WTC11 (cell line): ENCODE measurements around the gene SMAD3. TPM values are rescaled to one million over a fixed set of nuclear protein-coding genes. Genes with fewer than 3 reads are reported as not detected.

Source experiments
- ATAC-seq: fragments of 200-7000 bp; cut with Tn5 transposase; 2 replicates; pipeline ENCODE4 v1.10.0; 2021; ENCODE audit warnings: mild to moderate bottlenecking, moderate library complexity
- CTCF ChIA-PET: fragments of 300-600 bp; sonication (Branson Sonifier 250); formaldehyde crosslinking; loops from one replicate; lab custom pipeline; 2021; ENCODE audit warnings: antibody characterized with exemption; lab: Charles Lee
- POLR2A ChIA-PET: fragments of 350-600 bp; sonication (Branson Sonifier 250); formaldehyde crosslinking; loops from one replicate; lab custom pipeline; 2021; ENCODE audit warnings: antibody characterized with exemption; lab: Charles Lee
- DNase-seq: peaks from one replicate; pipeline ENCODE4 v3.0.0; 2021; ENCODE audit warnings: low spot score
- H3K27ac Mint-ChIP-seq: 2 replicates; pipeline ENCODE4 v1.8.0; 2021; ENCODE audit warnings: mixed read lengths
- H3K27me3 Mint-ChIP-seq: 2 replicates; pipeline ENCODE4 v1.8.0; 2021; ENCODE audit warnings: low read depth, mild to moderate bottlenecking, moderate library complexity, mixed read lengths
- H3K36me3 Mint-ChIP-seq: 2 replicates; pipeline ENCODE4 v1.8.0; 2021; ENCODE audit warnings: mixed read lengths
- H3K4me1 Mint-ChIP-seq: 2 replicates; pipeline ENCODE4 v1.8.0; 2022; ENCODE audit warnings: mixed read lengths
- H3K4me3 Mint-ChIP-seq: 2 replicates; pipeline ENCODE4 v1.8.0; 2021; ENCODE audit warnings: mild to moderate bottlenecking, moderate library complexity, mixed read lengths
- H3K9me3 Mint-ChIP-seq: 2 replicates; pipeline ENCODE4 v1.8.0; 2021; ENCODE audit warnings: mixed read lengths
- EMX1 ChIP-seq: fragments of 250-450 bp; sonication (Bioruptor Pico); IDR thresholded peaks from 2 replicates; pipeline ENCODE4 v1.8.0; 2021; ENCODE audit warnings: mild to moderate bottlenecking
- ESRRA ChIP-seq: sonication (generic); formaldehyde crosslinking; IDR thresholded peaks from 2 replicates; pipeline ENCODE4 v1.8.1; 2022; ENCODE audit warnings: mild to moderate bottlenecking, missing genetic modification reagents, borderline replicate concordance
- FOXJ3 ChIP-seq: sonication (generic); formaldehyde crosslinking; IDR thresholded peaks from 2 replicates; pipeline ENCODE4 v1.9.0; 2021; ENCODE audit warnings: missing genetic modification reagents, mild to moderate bottlenecking, borderline replicate concordance
- FOXP1 ChIP-seq: sonication (generic); formaldehyde crosslinking; IDR thresholded peaks from 2 replicates; pipeline ENCODE4 v1.8.0; 2022; ENCODE audit warnings: missing genetic modification reagents, mild to moderate bottlenecking, moderate library complexity, borderline replicate concordance
- GABPB1 ChIP-seq: sonication (generic); formaldehyde crosslinking; IDR thresholded peaks from 2 replicates; pipeline ENCODE4 v1.8.1; 2023; ENCODE audit warnings: mild to moderate bottlenecking, missing genetic modification reagents
- NFYB ChIP-seq: sonication (generic); formaldehyde crosslinking; conservative IDR thresholded peaks from 2 replicates; pipeline ENCODE4 v1.8.0; 2022; ENCODE audit warnings: low read depth, missing genetic modification reagents
- OVOL2 ChIP-seq: fragments of 250-450 bp; sonication (Bioruptor Pico); IDR thresholded peaks from 2 replicates; pipeline ENCODE4 v1.9.0; 2021; ENCODE audit warnings: mild to moderate bottlenecking, borderline replicate concordance
- PRRX2 ChIP-seq: fragments of 250-450 bp; sonication (Bioruptor Pico); IDR thresholded peaks from 2 replicates; pipeline ENCODE4 v1.8.0; 2021; ENCODE audit warnings: mild to moderate bottlenecking
- TEAD4 ChIP-seq: sonication (generic); formaldehyde crosslinking; IDR thresholded peaks from 2 replicates; pipeline ENCODE4 v1.8.0; 2022; ENCODE audit warnings: mild to moderate bottlenecking, missing genetic modification reagents
- ZNF138 ChIP-seq: sonication (generic); formaldehyde crosslinking; conservative IDR thresholded peaks from 2 replicates; pipeline ENCODE4 v1.8.1; 2022; ENCODE audit warnings: mild to moderate bottlenecking, moderate library complexity, missing genetic modification reagents
- ZNF416 ChIP-seq: fragments of 250-450 bp; sonication (Bioruptor Pico); IDR thresholded peaks from 2 replicates; pipeline ENCODE4 v1.9.0; 2021; ENCODE audit warnings: mild to moderate bottlenecking, inconsistent platforms
- total RNA-seq: library from RNA; stranded (reverse); gene quantifications from 3 replicates; pipeline ENCODE4 v1.2.3, GENCODE V29; 2021
- TF ChIP-seq, protein P1 (sequence below): sonication (generic); formaldehyde crosslinking; IDR thresholded peaks from 2 replicates; pipeline ENCODE4 v1.8.1; 2022; ENCODE audit warnings: mild to moderate bottlenecking, moderate library complexity, missing genetic modification reagents
- TF ChIP-seq, protein P2 (sequence below): sonication (generic); formaldehyde crosslinking; IDR thresholded peaks from 2 replicates; pipeline ENCODE4 v1.8.0; 2022; ENCODE audit warnings: mild to moderate bottlenecking, missing genetic modification reagents
- TF ChIP-seq, protein P3 (sequence below): sonication (generic); formaldehyde crosslinking; IDR thresholded peaks from 2 replicates; pipeline ENCODE4 v1.8.1; 2023; ENCODE audit warnings: mild to moderate bottlenecking, missing genetic modification reagents
- TF ChIP-seq, protein P4 (sequence below): sonication (generic); formaldehyde crosslinking; conservative IDR thresholded peaks from 2 replicates; pipeline ENCODE4 v1.8.1; 2023; ENCODE audit warnings: mild to moderate bottlenecking, low read depth, missing genetic modification reagents, moderate library complexity
- TF ChIP-seq, protein P5 (sequence below): sonication (generic); formaldehyde crosslinking; IDR thresholded peaks from 2 replicates; pipeline ENCODE4 v1.8.1; 2022; ENCODE audit warnings: missing genetic modification reagents, borderline replicate concordance

Gene SMAD3
- total RNA-seq, 1 experiment from 2014 or later, result 34.6 TPM

DNA sequence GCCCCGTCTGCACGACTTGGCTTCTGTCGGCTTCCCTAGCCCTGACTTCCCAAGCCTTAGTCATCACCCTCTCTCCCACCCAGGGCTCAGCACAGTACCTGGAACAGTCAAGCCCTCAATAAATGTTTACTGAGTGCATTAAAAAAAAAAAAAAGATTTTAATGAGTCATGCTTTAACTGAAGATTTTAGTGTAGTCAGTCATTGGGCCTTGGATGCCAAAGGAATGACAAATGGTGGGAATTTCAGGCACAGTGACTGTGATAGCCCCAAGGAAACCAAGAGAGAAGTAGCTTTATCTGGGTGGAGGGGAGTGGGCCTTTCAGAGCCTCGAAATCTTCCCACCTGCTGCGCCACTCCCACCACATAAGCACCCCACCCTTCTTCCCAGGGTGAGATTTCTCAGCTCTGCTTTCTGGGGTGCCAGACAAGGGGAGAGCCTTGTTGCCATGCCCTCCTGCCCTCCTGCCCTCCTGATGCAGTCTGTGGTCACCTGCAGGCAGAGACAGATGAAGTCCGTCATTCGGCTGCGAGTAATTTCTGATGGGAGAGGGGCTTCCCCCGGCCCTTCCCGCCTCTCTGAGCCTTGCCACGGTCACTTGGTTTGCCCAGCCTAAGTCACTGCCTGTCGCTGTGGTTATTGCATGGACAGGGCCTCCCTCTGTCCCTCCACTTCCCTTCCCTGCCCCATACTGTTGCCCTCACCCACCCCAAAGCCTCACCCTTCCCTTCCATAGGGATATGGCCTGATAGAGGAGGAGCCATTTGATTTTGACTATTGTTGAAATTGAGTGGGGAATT is 41.8 kb downstream of the SMAD3 start:
- ChIA-PET CTCF (no interaction called here), POLR2A (interaction anchor here (0.7 kb wide), 1 partner anchor 679 kb away, joined by 4 read pairs; no protein-coding TSS in a partner anchor)
- peaks cover 52% of the 10 kb centered on the region for H3K4me1 Mint-ChIP-seq
- H3K4me3 Mint-ChIP-seq, result no peak overlapping the region
- ATAC-seq, result no peak
- TF ChIP-seq FOXP1 (CRISPR knock-in tag) (no peak), ZNF138 (no peak), ESRRA (CRISPR knock-in tag) (no peak), PRRX2 (CRISPR knock-in tag) (no peak), GABPB1 (no peak), NFYB (CRISPR knock-in tag) (no peak), EMX1 (CRISPR knock-in tag) (no peak), TEAD4 (CRISPR knock-in tag) (no peak), ZNF416 (CRISPR knock-in tag) (no peak), FOXJ3 (CRISPR knock-in tag) (no peak), OVOL2 (CRISPR knock-in tag) (no peak)
- TF ChIP-seq, protein P1, sequence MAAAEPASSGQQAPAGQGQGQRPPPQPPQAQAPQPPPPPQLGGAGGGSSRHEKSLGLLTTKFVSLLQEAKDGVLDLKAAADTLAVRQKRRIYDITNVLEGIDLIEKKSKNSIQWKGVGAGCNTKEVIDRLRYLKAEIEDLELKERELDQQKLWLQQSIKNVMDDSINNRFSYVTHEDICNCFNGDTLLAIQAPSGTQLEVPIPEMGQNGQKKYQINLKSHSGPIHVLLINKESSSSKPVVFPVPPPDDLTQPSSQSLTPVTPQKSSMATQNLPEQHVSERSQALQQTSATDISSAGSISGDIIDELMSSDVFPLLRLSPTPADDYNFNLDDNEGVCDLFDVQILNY (CRISPR knock-in tag), result no peak
- TF ChIP-seq, protein P2, sequence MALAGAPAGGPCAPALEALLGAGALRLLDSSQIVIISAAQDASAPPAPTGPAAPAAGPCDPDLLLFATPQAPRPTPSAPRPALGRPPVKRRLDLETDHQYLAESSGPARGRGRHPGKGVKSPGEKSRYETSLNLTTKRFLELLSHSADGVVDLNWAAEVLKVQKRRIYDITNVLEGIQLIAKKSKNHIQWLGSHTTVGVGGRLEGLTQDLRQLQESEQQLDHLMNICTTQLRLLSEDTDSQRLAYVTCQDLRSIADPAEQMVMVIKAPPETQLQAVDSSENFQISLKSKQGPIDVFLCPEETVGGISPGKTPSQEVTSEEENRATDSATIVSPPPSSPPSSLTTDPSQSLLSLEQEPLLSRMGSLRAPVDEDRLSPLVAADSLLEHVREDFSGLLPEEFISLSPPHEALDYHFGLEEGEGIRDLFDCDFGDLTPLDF (CRISPR knock-in tag), result no peak
- TF ChIP-seq, protein P3, sequence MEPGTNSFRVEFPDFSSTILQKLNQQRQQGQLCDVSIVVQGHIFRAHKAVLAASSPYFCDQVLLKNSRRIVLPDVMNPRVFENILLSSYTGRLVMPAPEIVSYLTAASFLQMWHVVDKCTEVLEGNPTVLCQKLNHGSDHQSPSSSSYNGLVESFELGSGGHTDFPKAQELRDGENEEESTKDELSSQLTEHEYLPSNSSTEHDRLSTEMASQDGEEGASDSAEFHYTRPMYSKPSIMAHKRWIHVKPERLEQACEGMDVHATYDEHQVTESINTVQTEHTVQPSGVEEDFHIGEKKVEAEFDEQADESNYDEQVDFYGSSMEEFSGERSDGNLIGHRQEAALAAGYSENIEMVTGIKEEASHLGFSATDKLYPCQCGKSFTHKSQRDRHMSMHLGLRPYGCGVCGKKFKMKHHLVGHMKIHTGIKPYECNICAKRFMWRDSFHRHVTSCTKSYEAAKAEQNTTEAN (CRISPR knock-in tag), result no peak
- TF ChIP-seq, protein P4, sequence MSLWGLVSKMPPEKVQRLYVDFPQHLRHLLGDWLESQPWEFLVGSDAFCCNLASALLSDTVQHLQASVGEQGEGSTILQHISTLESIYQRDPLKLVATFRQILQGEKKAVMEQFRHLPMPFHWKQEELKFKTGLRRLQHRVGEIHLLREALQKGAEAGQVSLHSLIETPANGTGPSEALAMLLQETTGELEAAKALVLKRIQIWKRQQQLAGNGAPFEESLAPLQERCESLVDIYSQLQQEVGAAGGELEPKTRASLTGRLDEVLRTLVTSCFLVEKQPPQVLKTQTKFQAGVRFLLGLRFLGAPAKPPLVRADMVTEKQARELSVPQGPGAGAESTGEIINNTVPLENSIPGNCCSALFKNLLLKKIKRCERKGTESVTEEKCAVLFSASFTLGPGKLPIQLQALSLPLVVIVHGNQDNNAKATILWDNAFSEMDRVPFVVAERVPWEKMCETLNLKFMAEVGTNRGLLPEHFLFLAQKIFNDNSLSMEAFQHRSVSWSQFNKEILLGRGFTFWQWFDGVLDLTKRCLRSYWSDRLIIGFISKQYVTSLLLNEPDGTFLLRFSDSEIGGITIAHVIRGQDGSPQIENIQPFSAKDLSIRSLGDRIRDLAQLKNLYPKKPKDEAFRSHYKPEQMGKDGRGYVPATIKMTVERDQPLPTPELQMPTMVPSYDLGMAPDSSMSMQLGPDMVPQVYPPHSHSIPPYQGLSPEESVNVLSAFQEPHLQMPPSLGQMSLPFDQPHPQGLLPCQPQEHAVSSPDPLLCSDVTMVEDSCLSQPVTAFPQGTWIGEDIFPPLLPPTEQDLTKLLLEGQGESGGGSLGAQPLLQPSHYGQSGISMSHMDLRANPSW, result no peak
- TF ChIP-seq, protein P5, sequence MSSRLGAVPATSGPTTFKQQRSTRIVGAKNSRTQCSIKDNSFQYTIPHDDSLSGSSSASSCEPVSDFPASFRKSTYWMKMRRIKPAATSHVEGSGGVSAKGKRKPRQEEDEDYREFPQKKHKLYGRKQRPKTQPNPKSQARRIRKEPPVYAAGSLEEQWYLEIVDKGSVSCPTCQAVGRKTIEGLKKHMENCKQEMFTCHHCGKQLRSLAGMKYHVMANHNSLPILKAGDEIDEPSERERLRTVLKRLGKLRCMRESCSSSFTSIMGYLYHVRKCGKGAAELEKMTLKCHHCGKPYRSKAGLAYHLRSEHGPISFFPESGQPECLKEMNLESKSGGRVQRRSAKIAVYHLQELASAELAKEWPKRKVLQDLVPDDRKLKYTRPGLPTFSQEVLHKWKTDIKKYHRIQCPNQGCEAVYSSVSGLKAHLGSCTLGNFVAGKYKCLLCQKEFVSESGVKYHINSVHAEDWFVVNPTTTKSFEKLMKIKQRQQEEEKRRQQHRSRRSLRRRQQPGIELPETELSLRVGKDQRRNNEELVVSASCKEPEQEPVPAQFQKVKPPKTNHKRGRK (CRISPR knock-in tag), result no peak
- DNase-seq, result no peak
- peaks cover 20% of the 10 kb centered on the region for H3K9me3 Mint-ChIP-seq
- no peak overlapping the region; the same call in 1 of the 2 replicates for H3K27ac Mint-ChIP-seq
- peaks cover 25% of the 10 kb centered on the region for H3K36me3 Mint-ChIP-seq
- H3K27me3 Mint-ChIP-seq, result no peaks in the 10 kb centered on the region
